Stomach (tissue), 9 donors: ENCODE measurements around the gene IL1A. TPM values are rescaled to one million over a fixed set of nuclear protein-coding genes. Genes with fewer than 3 reads are reported as not detected.
A peak's percentile ranks its signal among the peaks of the same experiment; 100 is the strongest.

Source experiments
- DNase-seq, 2 donors: peaks; one replicate each; pipeline versions ENCODE4 v3.0.0 to v3.0.0-alpha.2; 2013 to 2019
- H3K27ac ChIP-seq, 5 donors: fragments of 200-600 bp in 4 of 5; sonication (generic) in 4 of 5; one replicate each; pipeline ENCODE4 v1.5.1; 2013 to 2019; ENCODE audit warnings: mild to moderate bottlenecking in 1 of 5, moderate library complexity in 1 of 5
- H3K27me3 ChIP-seq, 3 donors: fragments of 200-600 bp; sonication (generic); one replicate each; pipeline ENCODE4 v1.5.1; 2017 to 2019; ENCODE audit warnings: mixed run types in 1 of 3
- H3K36me3 ChIP-seq, 4 donors: fragments of 200-600 bp; sonication (generic); 1 replicate in 3 of 4; 2 replicates in 1 of 4; pipeline ENCODE4 v1.5.1; 2016 to 2019
- H3K4me1 ChIP-seq, 4 donors: fragments of 200-600 bp; sonication (generic); one replicate each; pipeline ENCODE4 v1.5.1; 2016 to 2019
- H3K4me3 ChIP-seq, 4 donors: fragments of 200-600 bp; sonication (generic) in 3 of 4; one replicate each; pipeline ENCODE4 v1.5.1; 2016 to 2019; ENCODE audit warnings: mild to moderate bottlenecking in 1 of 4
- H3K9me3 ChIP-seq, 4 donors: fragments of 200-600 bp; sonication (generic); one replicate each; pipeline ENCODE4 v1.5.1; 2016 to 2019
- CTCF ChIP-seq, 7 experiments: fragments of 450-650 bp in 4 of 7; fragments of 200-600 bp in 3 of 7; sonication (generic) in 3 of 7; IDR thresholded peaks; one replicate each; pipeline ENCODE4 v1.5.1; 2016 to 2019; ENCODE audit warnings: antibody characterized with exemption in 7 of 7, control low read depth in 2 of 7, mild to moderate bottlenecking in 1 of 7
- EP300 ChIP-seq: sonication (generic); formaldehyde crosslinking; IDR thresholded peaks from one replicate; pipeline ENCODE4 v1.6.1; 2017; ENCODE audit warnings: antibody characterized with exemption
- POLR2A ChIP-seq, 4 donors: fragments of 450-650 bp; IDR thresholded peaks; one replicate each; pipeline ENCODE4 v1.6.1; 2016; ENCODE audit warnings: antibody characterized with exemption in 4 of 4, control low read depth in 2 of 4, mild to moderate bottlenecking in 1 of 4, moderate library complexity in 1 of 4
- POLR2AphosphoS5 ChIP-seq, 3 donors: sonication (generic); formaldehyde crosslinking; IDR thresholded peaks; one replicate each; pipeline ENCODE4 v1.6.1; 2016; ENCODE audit warnings: antibody characterized with exemption in 3 of 3
- WGBS, 5 donors: extraction: QIAGEN DNeasy Blood & Tissue Kit in 3 of 5; methylation state at CpG; one replicate each; pipeline versions ENCODE4 v1.1.5 to v1.1.7; 2013 to 2018; 5-methylcytosine and 5-hydroxymethylcytosine counted together
- intact Hi-C: fragments of 100-400 bp; cut with DNase I; formaldehyde crosslinking; loops from one replicate; pipeline ENCODE4 v1.15.1; 2023; ENCODE audit warnings: low total_unique reads
- polyA plus RNA-seq, 3 donors: library from polyadenylated mRNA; stranded (reverse); fragments of 200-250 nt; gene quantifications; one replicate each; pipeline ENCODE4 v1.2.3, GENCODE V29; 2013
- total RNA-seq, 5 donors: library from RNA; depleted of rRNA; stranded (reverse); fragments of >200 nt; gene quantifications; one replicate each; pipeline versions ENCODE4 v1.1.0 to v1.2.3, GENCODE V29; 2014 to 2016
- donor health status: healthy with polysubstance abuse.
- donor health status: Bipolar disorder and iron deficiency.
- donor health status: healthy.

IL1A gene
- total and polyA plus RNA-seq, 8 donors = 0.44 to 2.5 TPM; not detected in 6

- H3K9me3 ChIP-seq = peaks cover 0 to 7% (median 0%) of the 10 kb centered on the region in 4 donors
- peaks cover 0 to 28% (median 12%) of the 10 kb centered on the region in 4 donors for H3K4me1 ChIP-seq
- WGBS, 5 donors = 63 to 91% (median 82%) methylated on average over 3 of the region's 3 CpGs
- peak overlapping the region in 2 of 5 donors; percentile 9 to 49 for H3K27ac ChIP-seq
- intact Hi-C loops = no loop called here
- H3K27me3 ChIP-seq = no peaks in the 10 kb centered on the region
- no peak for DNase-seq
- H3K36me3 ChIP-seq = no peaks in the 10 kb centered on the region
- TF ChIP-seq EP300 = no peak
- no peak for TF ChIP-seq POLR2AphosphoS5 (IDR thresholded peaks at IDR 0.05)
- TF ChIP-seq CTCF (IDR thresholded peaks at IDR 0.05) = no peak
- H3K4me3 ChIP-seq = no peak overlapping the region
These were observed 27.1 kb upstream of the IL1A start for GRCh38 chr2:112811276-112811831.

- no peak for TF ChIP-seq CTCF (IDR thresholded peaks at IDR 0.05)
- no peak for TF ChIP-seq POLR2AphosphoS5 (IDR thresholded peaks at IDR 0.05)
- TF ChIP-seq POLR2A (IDR thresholded peaks at IDR 0.05) = no peak
- TF ChIP-seq EP300 = no peak
These were observed 24.8 kb upstream of the IL1A start for GRCh38 chr2:112809112-112809511.

GRCh38 chr2:112807233-112807807 is 23.0 kb upstream of the IL1A start:
- Histone ChIP-seq H3K27me3 (no peaks in the 10 kb centered on the region), H3K36me3 (no peaks in the 10 kb centered on the region), H3K27ac (no peak overlapping the region), H3K4me3 (no peak overlapping the region), H3K4me1 (peaks cover 0 to 12% (median 4%) of the 10 kb centered on the region in 4 donors), H3K9me3 (peaks cover 0 to 7% (median 0%) of the 10 kb centered on the region in 4 donors)
- no peak for DNase-seq
- TF ChIP-seq POLR2AphosphoS5 (IDR thresholded peaks at IDR 0.05) (no peak), EP300 (no peak), CTCF (IDR thresholded peaks at IDR 0.05) (no peak), POLR2A (IDR thresholded peaks at IDR 0.05) (no peak)
- 97 to 100% (median 98%) methylated on average over 3 of the region's 3 CpGs for WGBS, 5 donors
- intact Hi-C loops = no loop called here

More at GRCh38 chr2:112809112-112809511, 24.8 kb upstream of the IL1A start:
- Histone ChIP-seq H3K27ac (no peak overlapping the region), H3K36me3 (no peaks in the 10 kb centered on the region), H3K27me3 (no peaks in the 10 kb centered on the region), H3K9me3 (peaks cover 0 to 7% (median 0%) of the 10 kb centered on the region in 4 donors), H3K4me3 (no peak overlapping the region), H3K4me1 (peaks cover 0 to 28% (median 12%) of the 10 kb centered on the region in 4 donors)
- intact Hi-C loops = no loop called here
- no peak for DNase-seq

GRCh38 chr2:112805542-112805941 is 21.2 kb upstream of the IL1A start:
- DNase-seq = no peak
- 88 to 94% (median 90%) methylated on average over 11 of the region's 11 CpGs for WGBS, 5 donors
- Histone ChIP-seq H3K4me3 (no peak overlapping the region), H3K9me3 (peaks cover 0 to 7% (median 0%) of the 10 kb centered on the region in 4 donors), H3K27ac (no peak overlapping the region), H3K27me3 (no peaks in the 10 kb centered on the region), H3K4me1 (no peaks in the 10 kb centered on the region), H3K36me3 (no peaks in the 10 kb centered on the region)
- intact Hi-C loops = no loop called here
- TF ChIP-seq EP300 (no peak), POLR2AphosphoS5 (IDR thresholded peaks at IDR 0.05) (no peak), POLR2A (IDR thresholded peaks at IDR 0.05) (no peak), CTCF (IDR thresholded peaks at IDR 0.05) (no peak)
